Gastroesophageal sphincter (tissue), 3 donors: ENCODE results near the gene FAM241B.

ENCODE experiments used
- POLR2A ChIP-seq, 2 donors: fragments of 450-650 bp; IDR thresholded peaks; one replicate each; pipeline ENCODE4 v1.6.1; 2017; ENCODE audit warnings: antibody characterized with exemption in 2 of 2, mild to moderate bottlenecking in 2 of 2, moderate library complexity in 1 of 2
- TF ChIP-seq, protein P1 (sequence below), 4 experiments: fragments of 200-600 bp in 2 of 4; fragments of 450-650 bp in 2 of 4; sonication (generic) in 1 of 4; IDR thresholded peaks; one replicate each; pipeline ENCODE4 v1.5.1; 2017 to 2019; ENCODE audit warnings: antibody characterized with exemption in 4 of 4, mild to moderate bottlenecking in 2 of 4, moderate library complexity in 2 of 4

DNA sequence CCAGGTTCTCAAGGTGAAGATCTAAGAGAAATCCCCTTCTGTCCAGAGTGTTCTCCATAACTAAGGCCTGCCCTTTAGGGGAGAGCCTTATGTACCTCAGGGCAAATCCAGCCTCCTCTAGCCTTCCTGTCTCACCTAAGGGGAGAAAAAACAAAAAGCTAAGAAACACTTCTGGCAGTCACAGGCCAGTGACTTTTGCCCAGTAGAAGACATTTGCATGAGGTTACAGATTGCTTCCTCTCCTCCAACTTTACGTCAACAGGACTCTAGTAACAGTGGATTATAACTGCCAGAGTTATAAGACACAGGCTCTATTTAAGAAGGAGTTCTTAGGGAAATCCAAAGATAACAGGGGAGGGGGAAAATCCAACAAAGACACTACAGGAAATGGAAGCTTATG is 15.9 kb upstream of the FAM241B start:
- TF ChIP-seq, protein P1, sequence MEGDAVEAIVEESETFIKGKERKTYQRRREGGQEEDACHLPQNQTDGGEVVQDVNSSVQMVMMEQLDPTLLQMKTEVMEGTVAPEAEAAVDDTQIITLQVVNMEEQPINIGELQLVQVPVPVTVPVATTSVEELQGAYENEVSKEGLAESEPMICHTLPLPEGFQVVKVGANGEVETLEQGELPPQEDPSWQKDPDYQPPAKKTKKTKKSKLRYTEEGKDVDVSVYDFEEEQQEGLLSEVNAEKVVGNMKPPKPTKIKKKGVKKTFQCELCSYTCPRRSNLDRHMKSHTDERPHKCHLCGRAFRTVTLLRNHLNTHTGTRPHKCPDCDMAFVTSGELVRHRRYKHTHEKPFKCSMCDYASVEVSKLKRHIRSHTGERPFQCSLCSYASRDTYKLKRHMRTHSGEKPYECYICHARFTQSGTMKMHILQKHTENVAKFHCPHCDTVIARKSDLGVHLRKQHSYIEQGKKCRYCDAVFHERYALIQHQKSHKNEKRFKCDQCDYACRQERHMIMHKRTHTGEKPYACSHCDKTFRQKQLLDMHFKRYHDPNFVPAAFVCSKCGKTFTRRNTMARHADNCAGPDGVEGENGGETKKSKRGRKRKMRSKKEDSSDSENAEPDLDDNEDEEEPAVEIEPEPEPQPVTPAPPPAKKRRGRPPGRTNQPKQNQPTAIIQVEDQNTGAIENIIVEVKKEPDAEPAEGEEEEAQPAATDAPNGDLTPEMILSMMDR (IDR thresholded peaks at IDR 0.05) = no peak
- no peak for TF ChIP-seq POLR2A (IDR thresholded peaks at IDR 0.05)
